Measurements from ENCODE around the gene ARID1A. TPM values are rescaled to one million over a fixed set of nuclear protein-coding genes. Genes with fewer than 3 reads are reported as not detected.

ARID1A gene
- total and polyA plus RNA-seq, 9 of the 15 experiments (the other 6 are each of a cell fraction or from before 2014, with no cell fraction given) = 8.3 to 88.3 (median 22.5) TPM

DNA sequence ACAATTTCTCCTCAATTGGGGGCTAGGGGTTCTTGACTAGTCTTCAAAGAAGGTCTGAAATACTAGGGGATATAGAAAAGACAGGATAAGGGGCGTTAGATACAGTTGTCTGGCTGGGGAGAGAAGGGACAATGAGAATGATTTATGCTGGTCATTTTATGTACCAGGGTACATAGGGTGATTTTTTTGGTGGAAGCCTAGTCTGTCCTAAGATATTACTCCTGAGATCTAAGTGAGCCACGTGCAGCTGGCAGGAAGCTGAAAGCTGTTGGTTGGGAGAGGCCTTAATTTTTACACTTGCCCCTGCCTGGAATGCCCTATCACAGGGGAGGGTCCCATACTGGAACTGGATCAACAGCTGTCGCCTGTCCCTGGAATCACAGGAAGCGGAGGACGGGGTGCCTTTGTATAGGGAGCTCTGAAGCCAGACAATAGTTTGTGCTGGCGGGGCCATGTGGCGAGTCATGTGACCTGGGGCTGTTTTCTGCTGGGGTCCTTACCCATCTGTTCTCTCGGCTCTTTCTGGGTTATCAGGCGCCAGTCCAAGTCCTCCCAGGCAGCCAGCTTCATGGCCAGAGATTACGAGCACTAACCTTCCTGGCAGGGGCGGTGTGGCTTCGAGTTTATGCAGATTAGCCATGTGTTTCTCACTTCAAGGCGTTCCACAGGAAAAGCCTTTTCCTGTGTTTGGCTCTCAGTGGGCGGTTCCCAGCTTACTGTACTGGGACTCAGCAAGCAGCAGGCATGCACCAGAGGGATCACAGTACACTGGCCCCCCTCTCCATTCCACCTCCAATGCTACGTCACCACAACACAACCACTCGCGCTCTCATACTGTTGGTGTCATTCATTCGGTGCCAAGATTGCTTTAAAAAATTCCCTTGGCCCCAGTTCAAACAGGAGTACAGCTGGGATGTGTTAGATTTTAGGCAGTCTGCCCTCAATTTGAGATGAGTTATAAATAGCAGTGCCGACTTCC, 27.5 kb downstream of the ARID1A start (continued):
- TF ChIP-seq, protein P1, sequence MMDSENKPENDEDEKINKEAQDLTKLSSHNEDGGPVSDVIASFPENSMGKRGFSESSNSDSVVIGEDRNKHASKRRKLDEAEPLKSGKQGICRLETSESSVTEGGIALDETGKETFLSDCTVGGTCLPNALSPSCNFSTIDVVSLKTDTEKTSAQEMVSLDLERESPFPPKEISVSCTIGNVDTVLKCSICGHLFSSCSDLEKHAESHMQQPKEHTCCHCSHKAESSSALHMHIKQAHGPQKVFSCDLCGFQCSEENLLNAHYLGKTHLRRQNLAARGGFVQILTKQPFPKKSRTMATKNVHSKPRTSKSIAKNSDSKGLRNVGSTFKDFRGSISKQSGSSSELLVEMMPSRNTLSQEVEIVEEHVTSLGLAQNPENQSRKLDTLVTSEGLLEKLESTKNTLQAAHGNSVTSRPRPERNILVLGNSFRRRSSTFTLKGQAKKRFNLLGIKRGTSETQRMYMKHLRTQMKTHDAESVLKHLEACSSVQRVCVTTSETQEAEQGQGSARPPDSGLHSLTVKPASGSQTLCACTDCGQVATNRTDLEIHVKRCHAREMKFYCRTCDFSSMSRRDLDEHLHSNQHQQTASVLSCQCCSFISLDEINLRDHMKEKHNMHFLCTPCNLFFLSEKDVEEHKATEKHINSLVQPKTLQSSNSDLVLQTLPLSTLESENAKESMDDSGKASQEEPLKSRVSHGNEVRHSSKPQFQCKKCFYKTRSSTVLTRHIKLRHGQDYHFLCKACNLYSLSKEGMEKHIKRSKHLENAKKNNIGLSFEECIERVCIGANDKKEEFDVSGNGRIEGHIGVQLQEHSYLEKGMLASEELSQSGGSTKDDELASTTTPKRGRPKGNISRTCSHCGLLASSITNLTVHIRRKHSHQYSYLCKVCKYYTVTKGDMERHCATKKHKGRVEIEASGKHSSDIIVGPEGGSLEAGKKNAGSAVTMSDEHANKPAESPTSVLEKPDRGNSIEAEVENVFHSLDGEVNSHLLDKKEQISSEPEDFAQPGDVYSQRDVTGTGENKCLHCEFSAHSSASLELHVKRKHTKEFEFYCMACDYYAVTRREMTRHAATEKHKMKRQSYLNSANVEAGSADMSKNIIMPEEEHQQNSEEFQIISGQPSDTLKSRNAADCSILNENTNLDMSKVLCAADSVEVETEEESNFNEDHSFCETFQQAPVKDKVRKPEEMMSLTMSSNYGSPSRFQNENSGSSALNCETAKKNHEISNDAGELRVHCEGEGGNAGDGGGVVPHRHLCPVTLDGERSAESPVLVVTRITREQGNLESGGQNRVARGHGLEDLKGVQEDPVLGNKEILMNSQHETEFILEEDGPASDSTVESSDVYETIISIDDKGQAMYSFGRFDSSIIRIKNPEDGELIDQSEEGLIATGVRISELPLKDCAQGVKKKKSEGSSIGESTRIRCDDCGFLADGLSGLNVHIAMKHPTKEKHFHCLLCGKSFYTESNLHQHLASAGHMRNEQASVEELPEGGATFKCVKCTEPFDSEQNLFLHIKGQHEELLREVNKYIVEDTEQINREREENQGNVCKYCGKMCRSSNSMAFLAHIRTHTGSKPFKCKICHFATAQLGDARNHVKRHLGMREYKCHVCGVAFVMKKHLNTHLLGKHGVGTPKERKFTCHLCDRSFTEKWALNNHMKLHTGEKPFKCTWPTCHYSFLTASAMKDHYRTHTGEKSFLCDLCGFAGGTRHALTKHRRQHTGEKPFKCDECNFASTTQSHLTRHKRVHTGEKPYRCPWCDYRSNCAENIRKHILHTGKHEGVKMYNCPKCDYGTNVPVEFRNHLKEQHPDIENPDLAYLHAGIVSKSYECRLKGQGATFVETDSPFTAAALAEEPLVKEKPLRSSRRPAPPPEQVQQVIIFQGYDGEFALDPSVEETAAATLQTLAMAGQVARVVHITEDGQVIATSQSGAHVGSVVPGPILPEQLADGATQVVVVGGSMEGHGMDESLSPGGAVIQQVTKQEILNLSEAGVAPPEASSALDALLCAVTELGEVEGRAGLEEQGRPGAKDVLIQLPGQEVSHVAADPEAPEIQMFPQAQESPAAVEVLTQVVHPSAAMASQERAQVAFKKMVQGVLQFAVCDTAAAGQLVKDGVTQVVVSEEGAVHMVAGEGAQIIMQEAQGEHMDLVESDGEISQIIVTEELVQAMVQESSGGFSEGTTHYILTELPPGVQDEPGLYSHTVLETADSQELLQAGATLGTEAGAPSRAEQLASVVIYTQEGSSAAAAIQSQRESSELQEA (IDR thresholded peaks at IDR 0.05; ENCODE audit: low read depth) = no peak
- TF ChIP-seq LCOR (CRISPR knock-in tag; IDR thresholded peaks at IDR 0.05) (0 out of 2 replicates have a peak, but pooled peaks have one; percentile 42), SP2 (IDR thresholded peaks at IDR 0.05; ENCODE audit: extremely low read depth, low read depth, low read length, poor library complexity, severe bottlenecking) (no peak), ETV1 (tag; conservative IDR thresholded peaks at IDR 0.05; ENCODE audit: low read depth) (peak; percentile 48), HDAC6 (IDR thresholded peaks at IDR 0.05; ENCODE audit: low read depth, low read length) (no peak), SMAD4 (CRISPR knock-in tag; conservative IDR thresholded peaks at IDR 0.05) (peak; percentile 90), ZKSCAN8 (CRISPR knock-in tag; IDR thresholded peaks at IDR 0.05) (peak; percentile 70; the same call in 1 of the 2 replicates), SP1 (CRISPR knock-in tag; IDR thresholded peaks at IDR 0.05) (peak; percentile 59; the same call in 1 of the 2 replicates), SREBF1 (IDR thresholded peaks at IDR 0.05; ENCODE audit: borderline replicate concordance, low read depth, low read length) (no peak), ZNF212 (CRISPR knock-in tag; IDR thresholded peaks at IDR 0.05) (0 out of 2 replicates have a peak, but pooled peaks have one; percentile 5)
- TF ChIP-seq, protein P2, sequence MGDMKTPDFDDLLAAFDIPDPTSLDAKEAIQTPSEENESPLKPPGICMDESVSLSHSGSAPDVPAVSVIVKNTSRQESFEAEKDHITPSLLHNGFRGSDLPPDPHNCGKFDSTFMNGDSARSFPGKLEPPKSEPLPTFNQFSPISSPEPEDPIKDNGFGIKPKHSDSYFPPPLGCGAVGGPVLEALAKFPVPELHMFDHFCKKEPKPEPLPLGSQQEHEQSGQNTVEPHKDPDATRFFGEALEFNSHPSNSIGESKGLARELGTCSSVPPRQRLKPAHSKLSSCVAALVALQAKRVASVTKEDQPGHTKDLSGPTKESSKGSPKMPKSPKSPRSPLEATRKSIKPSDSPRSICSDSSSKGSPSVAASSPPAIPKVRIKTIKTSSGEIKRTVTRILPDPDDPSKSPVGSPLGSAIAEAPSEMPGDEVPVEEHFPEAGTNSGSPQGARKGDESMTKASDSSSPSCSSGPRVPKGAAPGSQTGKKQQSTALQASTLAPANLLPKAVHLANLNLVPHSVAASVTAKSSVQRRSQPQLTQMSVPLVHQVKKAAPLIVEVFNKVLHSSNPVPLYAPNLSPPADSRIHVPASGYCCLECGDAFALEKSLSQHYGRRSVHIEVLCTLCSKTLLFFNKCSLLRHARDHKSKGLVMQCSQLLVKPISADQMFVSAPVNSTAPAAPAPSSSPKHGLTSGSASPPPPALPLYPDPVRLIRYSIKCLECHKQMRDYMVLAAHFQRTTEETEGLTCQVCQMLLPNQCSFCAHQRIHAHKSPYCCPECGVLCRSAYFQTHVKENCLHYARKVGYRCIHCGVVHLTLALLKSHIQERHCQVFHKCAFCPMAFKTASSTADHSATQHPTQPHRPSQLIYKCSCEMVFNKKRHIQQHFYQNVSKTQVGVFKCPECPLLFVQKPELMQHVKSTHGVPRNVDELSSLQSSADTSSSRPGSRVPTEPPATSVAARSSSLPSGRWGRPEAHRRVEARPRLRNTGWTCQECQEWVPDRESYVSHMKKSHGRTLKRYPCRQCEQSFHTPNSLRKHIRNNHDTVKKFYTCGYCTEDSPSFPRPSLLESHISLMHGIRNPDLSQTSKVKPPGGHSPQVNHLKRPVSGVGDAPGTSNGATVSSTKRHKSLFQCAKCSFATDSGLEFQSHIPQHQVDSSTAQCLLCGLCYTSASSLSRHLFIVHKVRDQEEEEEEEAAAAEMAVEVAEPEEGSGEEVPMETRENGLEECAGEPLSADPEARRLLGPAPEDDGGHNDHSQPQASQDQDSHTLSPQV (IDR thresholded peaks at IDR 0.05) = peak; percentile 95
- TF ChIP-seq, protein P3, sequence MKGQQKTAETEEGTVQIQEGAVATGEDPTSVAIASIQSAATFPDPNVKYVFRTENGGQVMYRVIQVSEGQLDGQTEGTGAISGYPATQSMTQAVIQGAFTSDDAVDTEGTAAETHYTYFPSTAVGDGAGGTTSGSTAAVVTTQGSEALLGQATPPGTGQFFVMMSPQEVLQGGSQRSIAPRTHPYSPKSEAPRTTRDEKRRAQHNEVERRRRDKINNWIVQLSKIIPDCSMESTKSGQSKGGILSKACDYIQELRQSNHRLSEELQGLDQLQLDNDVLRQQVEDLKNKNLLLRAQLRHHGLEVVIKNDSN (CRISPR knock-in tag; IDR thresholded peaks at IDR 0.05) = peak; percentile 94

Measured in K562 (cell line).